Measurements from ENCODE around the gene PSME1.

- TF ChIP-seq EZH2 (IDR thresholded peaks at IDR 0.05; ENCODE audit: low read length) (no peak), CTCF (optimal IDR thresholded peaks at IDR 0.05 in 1 of 3, IDR thresholded peaks at IDR 0.05 in 1 of 3, conservative IDR thresholded peaks at IDR 0.05 in 1 of 3; ENCODE audit: extremely low read depth in 1 of 3, insufficient read depth in 2 of 3, low read length in 3 of 3) (no peak)
Observed at GRCh38 chr14:24106672-24107271, 29.2 kb upstream of the PSME1 start.

Data from keratinocyte (primary cell).